LNCAP (cell line): ENCODE results near the gene WASF3.

Source experiments
- CTCF ChIP-seq: fragments of 450-650 bp; IDR thresholded peaks from 2 replicates; pipeline ENCODE4 v1.5.1; 2017; ENCODE audit warnings: mild to moderate bottlenecking

The WASF3 gene

GRCh38 chr13:26602783-26603182 is 45.3 kb downstream of the WASF3 start:
- no peak for TF ChIP-seq CTCF

GRCh38 chr13:26604784-26605545 is 47.5 kb downstream of the WASF3 start:
- TF ChIP-seq CTCF = no peak

- TF ChIP-seq CTCF = no peak
Measured at GRCh38 chr13:26605845-26606244, 48.4 kb downstream of the WASF3 start.

GRCh38 chr13:26606631-26607030 is 49.1 kb downstream of the WASF3 start:
- no peak for TF ChIP-seq CTCF

GRCh38 chr13:26614721-26615120 is 57.2 kb downstream of the WASF3 start:
- TF ChIP-seq CTCF = no peak

- no peak for TF ChIP-seq CTCF
Measured at GRCh38 chr13:26616126-26616525, 58.6 kb downstream of the WASF3 start.

GRCh38 chr13:26618726-26619125 is 61.2 kb downstream of the WASF3 start:
- TF ChIP-seq CTCF = no peak

GRCh38 chr13:26619358-26619757 is 61.9 kb downstream of the WASF3 start:
- TF ChIP-seq CTCF = no peak
